ENCODE data around the gene DIAPH1.

Gene DIAPH1

DNA sequence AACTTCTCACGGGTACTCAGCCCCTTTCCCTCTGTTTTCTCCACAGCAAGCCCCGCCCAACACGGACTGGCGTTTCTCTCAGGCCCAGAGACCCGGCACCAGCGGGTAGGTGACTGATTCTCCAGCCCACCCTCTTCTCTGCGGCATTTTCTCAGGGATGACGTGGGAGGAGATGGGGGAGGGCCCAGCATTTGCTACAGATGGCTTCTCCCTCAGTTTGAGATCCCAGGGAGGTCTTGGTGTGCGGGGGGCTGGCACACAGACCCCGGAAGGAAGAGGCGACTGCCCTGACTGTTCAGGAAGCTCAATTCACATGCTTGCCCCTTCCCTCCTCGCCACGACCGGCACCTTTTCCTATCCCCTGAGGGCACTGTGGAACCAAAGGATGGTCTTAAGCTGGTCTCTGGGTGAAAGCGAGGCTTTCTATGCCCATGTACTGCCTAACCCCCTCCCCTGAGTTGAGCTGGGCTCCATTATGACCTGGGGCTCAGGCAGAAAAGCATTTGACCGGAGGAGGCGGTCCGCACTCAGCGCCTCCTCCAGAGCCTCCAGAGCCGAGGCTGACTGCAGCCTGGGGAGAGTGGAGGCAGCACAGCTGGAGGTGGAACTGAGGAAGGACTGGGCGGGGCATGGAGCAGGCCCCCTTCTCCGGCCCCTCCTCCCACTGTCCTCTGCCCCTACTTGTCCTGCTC lies 123.9 kb downstream of the DIAPH1 start:
- no peak for DNase-seq

DNA sequence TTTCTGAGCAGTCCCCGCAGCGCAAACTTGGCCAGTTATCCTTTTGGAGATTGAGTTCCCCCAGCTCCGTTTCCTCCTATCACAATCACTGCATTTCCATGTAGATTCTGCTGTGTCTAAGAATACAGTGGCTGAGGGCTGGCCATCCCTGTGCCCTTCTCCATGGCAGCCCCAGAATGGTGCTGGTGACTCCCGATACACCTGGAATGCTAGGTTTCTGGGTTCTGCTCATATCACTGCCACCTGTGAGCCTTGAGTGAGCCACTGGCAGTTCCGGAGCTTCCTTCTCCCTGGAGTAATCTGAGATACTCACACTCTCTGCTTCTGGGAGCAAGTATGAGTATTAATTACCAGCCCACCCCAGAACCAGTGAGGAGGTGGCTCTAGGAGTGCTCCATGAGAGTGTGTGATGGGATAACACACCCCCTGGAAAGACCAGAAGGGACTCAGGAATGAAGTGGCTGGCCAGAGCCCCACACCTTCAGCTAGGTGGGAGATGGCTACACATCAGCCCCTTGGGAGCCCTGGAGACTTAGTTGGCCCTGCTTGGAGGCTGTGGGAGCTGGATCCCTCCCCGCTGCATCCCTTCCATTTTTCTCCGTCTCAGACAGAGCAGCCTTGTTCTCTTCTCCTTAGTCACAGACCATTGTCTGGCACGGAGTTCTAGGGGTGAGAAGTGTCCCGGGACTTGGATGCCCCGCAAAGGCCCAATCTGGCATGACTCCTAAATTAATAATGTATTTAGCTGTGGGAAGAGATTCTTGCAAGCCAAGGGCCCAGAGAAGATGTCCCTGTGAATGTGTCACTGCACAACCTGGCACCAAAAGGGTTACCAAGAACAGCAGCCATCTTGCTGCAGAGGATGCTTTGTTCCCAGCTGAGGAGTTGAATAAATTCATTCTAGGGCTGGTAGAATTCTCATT lies 125.0 kb downstream of the DIAPH1 start:
- DNase-seq, result no peak

DNA sequence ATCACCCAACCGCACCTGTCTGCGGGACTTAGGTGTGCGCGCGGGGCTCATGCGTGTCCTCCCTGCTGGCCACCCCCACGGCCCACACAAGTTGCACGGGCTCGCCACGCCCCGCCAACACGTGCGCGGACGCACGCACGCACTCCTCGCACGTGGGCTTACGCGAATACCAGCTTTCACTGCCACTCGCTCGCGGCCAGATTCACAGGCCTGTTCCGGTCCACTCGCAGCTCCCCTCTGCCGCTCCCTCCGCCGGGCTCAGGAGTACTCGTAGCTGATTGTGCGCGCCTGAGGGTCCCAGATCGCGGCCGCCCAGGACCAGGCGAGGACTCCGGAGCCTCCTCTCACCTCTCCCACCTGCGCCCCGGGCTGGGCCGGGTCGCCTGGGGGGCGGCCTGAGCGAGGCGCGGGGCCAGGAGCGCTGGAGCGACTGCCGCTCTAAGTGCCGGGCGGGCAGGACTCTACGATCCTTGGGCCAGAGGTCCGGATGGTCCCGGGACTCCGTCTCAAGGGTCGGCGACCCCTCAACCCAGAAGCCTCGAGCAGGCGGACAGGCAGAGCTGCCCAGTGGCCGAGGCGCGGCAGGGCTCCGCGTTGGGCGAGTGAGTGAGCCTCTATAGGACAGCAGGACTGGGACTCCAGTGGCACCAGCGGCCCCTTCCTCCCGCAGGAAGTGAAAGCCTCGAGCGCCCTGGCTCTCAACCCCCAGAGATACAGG lies 126.5 kb downstream of the DIAPH1 start:
- DNase-seq, result no peak

DNA sequence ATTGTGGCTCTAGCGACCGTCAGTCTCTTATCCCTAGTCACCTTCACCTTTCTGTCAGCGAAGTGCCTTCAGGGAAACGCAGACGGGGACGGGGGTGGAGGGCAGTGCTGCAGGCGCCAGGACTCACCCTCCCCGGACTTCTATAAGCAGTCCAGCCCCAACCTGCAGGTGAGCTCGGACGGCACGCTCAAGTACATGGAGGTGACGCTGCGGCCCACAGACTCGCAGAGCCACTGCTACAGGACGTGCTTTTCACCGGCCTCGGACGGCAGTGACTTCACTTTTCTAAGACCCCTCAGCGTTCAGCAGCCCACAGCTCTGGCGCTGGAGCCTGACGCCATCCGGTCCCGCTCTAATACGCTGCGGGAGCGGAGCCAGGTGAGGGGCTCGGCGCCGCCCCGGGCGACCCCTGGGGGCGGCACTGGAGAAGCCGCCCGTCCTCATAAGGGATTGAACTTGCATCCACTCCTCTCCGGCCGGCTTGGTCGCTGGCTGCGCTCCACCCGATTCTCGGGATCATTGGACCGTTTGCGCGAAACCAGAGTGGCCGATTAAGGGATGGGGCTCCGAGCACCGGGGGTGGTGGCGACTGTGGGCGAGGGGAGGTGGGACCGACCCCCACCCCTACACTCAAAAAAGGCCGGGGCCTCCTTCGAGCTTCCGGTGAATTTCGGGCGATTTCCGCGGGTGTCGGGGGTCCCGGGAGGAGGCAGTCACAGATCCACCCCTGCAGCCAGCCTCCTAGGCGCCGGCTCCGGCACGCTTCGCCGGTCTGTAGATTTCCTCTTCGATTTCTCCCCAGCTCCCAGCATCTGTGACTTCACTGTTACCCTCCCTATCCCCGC lies 127.3 kb downstream of the DIAPH1 start:
- no peak for DNase-seq

DNA sequence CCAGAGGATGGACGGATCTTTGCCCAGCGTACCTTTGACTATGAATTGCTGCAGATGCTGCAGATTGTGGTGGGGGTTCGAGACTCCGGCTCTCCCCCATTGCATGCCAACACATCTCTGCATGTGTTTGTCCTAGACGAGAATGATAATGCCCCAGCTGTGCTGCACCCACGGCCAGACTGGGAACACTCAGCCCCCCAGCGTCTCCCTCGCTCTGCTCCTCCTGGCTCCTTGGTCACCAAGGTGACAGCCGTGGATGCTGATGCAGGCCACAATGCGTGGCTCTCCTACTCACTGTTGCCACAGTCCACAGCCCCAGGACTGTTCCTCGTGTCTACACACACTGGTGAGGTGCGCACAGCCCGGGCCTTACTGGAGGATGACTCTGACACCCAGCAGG lies 128.0 kb downstream of the DIAPH1 start:
- no peak for DNase-seq

DNA sequence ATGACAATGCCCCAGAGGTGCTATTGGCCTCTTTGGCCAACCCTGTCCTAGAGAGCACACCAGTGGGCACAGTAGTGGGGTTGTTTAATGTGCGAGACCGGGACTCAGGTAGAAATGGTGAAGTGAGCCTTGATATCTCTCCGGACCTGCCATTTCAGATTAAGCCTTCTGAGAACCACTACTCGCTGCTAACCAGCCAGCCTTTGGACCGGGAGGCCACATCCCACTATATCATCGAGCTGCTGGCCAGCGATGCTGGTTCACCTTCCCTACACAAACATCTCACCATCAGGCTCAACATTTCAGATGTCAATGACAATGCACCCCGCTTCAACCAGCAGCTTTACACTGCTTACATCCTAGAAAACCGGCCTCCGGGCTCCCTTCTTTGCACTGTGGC lies 128.5 kb downstream of the DIAPH1 start:
- DNase-seq, result no peak

DNA sequence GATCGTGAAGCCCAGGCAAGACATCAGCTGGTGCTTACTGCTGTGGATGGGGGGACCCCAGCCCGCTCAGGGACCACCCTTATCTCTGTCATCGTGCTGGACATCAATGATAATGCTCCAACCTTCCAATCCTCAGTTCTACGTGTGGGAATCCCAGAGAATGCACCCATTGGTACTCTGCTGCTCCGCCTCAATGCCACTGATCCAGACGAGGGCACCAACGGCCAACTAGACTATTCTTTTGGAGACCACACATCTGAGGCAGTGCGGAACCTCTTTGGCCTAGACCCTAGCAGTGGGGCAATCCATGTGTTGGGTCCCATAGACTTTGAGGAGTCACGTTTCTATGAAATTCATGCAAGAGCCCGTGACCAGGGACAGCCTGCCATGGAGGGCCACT lies 129.0 kb downstream of the DIAPH1 start:
- no peak for DNase-seq

DNA sequence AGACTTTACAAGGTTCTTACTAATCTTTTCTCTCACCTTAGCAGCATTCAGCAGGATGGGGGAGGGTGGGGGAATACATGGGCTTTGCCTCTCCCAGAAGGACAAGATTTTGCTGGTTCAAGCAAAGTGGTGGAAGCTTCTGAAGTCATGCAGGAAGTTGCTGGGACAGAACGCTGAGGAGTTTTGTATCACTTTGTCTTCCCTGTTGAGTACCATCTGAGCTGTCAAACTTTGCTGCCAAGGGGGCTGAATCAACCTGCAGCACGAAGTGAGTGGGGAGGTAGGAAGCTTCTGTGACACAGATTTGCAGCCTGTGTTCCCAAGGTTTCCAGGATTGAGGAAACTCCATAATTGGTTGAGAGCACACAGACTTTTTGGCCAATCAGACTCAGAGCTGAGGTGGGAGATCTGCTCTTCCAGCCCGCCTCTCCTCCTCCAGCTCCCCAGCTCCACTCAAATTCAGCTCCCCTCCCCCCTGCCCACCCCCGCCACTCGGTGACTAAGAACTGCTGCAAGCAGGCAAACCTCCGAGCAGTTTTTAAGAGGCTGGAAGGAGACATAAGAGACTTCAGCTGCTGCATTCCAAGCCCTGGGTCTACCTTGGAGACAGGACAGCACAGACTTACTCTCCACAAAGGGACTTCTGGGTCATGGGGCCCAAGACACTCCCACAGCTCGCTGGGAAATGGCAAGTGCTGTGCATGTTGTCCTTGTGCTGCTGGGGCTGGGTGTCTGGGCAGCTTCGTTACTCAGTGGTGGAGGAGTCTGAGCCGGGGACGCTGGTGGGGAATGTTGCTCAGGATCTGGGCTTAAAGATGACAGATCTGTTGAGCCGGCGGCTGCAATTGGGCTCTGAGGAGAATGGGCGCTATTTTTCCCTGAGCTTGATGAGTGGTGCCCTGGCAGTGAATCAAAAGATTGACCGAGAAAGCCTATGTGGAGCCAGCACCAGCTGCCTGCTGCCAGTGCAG lies 129.9 kb downstream of the DIAPH1 start, which contains the start of gene PCDHGC5:
TSS of gene PCDHGC5 (plus strand) at position 491 of the 971 bp plus-strand sequence. CDS start at position 651, 160 bp downstream.
- DNase-seq, result no peak

DNA sequence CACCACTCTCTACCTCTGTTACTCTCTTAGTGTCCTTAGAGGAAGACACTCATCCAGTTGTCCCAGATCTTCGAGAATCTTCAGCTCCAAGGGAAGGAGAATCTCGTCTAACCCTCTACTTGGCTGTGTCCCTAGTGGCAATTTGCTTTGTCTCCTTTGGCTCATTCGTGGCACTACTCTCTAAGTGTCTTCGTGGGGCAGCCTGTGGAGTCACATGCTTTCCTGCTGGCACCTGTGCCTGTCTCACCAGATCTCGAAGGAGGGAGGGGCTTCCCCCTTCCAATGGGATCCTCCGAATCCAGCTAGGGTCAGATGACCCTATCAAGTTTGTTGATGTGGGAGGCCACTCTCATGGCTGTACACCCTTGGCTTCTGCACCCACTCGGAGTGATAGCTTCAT lies 131.7 kb downstream of the DIAPH1 start:
- no peak for DNase-seq

DNA sequence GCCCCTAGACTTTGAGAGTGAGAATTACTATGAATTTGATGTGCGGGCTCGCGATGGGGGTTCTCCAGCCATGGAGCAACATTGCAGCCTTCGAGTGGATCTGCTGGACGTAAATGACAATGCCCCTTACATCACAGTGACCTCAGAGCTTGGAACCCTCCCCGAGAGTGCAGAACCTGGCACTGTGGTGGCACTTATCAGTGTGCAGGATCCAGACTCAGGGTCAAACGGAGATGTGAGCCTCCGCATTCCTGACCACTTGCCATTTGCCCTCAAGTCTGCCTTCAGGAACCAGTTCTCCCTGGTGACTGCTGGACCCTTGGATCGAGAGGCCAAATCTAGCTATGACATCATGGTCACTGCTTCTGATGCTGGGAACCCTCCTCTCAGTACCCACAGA lies 132.7 kb downstream of the DIAPH1 start:
- no peak for DNase-seq

DNA sequence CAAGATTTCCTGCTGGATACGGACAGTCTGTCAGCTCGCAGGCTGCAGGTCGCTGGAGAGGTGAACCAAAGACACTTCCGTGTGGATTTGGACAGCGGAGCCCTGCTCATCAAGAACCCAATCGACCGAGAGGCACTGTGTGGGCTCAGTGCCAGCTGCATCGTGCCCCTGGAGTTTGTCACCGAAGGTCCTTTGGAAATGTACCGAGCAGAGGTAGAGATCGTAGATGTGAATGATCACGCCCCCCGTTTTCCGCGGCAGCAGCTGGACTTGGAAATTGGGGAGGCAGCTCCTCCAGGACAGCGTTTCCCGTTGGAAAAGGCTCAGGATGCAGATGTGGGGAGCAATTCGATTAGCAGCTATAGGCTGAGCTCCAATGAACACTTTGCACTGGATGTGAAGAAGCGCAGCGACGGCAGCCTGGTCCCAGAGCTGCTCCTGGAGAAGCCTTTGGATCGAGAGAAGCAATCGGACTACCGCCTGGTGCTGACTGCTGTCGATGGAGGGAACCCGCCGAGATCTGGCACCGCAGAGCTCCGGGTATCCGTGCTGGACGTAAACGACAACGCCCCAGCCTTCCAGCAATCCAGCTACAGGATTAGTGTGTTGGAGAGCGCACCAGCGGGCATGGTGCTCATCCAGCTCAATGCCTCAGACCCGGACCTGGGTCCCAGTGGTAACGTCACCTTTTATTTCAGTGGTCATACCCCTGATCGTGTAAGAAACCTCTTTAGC lies 133.3 kb downstream of the DIAPH1 start:
- no peak for DNase-seq

DNA sequence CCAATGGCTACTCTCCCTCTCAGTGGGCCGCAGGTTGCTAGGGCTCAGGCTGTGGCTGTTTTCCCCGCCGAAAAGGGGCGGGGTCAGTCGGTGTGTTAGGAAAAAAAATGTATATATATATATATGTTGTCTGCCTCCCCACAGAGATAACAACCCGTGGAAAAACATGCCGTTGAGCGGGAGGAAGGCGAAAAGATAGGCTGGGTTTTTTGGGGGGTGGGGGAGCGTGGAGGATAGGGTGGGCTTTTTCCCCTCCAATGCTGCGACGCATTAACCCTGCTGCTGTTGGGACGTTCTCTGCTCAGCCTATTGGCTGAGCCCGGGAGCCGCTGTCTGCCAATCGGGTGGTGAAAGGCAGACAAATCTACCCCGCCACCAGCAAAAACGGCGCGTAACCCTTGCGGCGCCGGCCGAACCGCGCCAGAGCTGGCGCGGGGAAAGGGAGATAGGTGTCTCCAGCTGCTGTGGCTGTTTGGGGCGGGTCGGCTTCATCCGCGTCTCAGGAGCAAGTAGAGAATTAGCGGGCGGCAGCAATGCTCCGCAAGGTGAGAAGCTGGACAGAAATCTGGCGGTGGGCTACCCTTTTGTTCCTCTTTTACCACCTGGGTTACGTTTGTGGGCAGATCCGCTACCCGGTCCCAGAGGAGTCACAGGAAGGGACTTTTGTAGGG lies 134.0 kb downstream of the DIAPH1 start, which contains the start of gene PCDHGC4:
TSS of gene PCDHGC4 (plus strand) at position 390 of the 671 bp plus-strand sequence. CDS start at position 534, 144 bp downstream.
- no peak for DNase-seq

DNA sequence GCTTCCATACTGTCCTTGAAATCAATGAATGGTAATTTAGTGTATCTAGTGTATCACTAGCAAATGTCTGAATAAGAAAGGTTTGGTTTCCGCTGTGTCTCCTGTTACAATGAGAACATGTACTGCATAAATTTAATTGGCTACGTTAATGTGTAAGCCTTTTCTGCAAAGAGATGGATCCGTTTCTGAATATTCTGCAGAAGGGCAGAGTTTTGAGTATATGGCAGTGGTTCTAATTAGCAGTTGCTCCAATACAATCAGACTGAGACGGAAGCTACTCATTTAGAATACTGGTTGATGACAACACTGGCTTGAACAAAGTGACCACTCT lies 134.5 kb downstream of the DIAPH1 start:
- DNase-seq, result no peak

DNA sequence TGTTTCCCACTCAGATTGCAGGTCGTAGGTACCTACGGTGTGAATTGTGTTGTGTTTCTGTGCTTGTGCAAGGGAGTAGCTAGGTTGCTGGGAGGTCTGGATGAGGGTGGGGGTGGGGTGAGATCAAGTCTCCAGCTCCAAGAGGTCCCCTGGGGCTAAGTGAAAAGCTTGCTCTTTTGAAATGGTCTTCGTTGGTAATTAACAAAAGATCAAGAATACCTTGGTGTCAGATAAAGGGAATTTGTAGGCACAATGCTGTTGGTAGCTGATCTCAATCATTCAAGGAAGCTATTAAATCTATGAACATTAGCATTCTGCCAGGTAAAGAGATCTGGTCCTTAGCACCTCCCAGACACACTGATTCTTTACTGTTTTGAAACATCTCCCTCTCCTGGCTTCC lies 134.9 kb downstream of the DIAPH1 start:
- no peak for DNase-seq

DNA sequence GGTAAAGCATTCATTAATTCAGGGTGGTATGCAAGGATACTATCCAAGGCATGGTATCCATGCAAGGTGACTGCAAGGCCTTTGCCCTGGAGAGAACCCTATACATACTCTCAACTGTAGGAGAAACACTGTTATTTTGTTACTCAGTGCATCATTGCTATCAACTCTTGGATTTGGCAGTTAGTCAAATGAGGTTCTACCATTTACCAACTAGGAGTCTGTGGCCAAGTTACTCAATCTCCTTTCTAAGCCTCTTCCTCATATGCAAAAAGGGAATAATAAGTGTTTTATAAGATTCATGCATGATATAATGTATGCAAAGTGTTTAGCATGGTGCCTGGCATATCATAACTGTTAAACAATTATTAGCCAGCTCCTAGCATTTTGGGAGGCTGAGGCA lies 139.0 kb downstream of the DIAPH1 start:
- no peak for DNase-seq

DNA sequence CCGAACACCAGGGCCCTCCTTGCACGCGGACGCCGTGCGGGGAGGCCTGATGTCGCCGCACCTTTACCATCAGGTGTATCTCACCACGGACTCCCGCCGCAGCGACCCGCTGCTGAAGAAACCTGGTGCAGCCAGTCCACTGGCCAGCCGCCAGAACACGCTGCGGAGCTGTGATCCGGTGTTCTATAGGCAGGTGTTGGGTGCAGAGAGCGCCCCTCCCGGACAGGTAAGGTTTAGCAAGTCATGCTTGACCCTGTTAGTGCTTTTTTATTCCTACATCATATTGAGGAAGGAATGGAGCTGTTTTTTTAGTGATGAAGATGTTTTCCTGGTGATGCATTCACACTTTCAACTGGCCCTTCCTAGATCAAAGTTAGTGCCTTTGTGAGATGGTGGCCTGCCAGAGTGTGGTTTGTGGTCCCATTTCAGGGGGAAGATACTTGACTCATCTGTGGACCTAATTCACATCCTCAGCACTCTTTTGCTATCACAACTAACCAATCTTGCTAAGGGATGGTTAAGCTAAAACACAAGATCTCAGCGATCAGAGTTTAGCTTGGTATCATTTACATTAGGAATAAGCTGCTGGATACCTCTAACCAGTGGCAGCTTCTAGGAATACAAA lies 140.4 kb downstream of the DIAPH1 start:
- DNase-seq, result no peak

DNA sequence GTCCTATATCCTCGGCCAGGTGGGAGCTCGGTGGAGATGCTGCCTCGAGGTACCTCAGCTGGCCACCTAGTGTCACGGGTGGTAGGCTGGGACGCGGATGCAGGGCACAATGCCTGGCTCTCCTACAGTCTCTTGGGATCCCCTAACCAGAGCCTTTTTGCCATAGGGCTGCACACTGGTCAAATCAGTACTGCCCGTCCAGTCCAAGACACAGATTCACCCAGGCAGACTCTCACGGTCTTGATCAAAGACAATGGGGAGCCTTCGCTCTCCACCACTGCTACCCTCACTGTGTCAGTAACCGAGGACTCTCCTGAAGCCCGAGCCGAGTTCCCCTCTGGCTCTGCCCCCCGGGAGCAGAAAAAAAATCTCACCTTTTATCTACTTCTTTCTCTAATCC lies 141.0 kb downstream of the DIAPH1 start:
- no peak for DNase-seq

DNA sequence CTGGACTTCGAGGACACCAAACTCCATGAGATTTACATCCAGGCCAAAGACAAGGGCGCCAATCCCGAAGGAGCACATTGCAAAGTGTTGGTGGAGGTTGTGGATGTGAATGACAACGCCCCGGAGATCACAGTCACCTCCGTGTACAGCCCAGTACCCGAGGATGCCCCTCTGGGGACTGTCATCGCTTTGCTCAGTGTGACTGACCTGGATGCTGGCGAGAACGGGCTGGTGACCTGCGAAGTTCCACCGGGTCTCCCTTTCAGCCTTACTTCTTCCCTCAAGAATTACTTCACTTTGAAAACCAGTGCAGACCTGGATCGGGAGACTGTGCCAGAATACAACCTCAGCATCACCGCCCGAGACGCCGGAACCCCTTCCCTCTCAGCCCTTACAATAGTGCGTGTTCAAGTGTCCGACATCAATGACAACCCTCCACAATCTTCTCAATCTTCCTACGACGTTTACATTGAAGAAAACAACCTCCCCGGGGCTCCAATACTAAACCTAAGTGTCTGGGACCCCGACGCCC lies 141.7 kb downstream of the DIAPH1 start:
- no peak for DNase-seq

Data from activated gamma-delta T cell treated with Interleukin-2 at 50 U/mL for 16 hours (primary cell).